Vagina (tissue), 2 donors: ENCODE results near the gene CES1.

Experiments used
- CTCF ChIP-seq, 3 experiments: fragments of 450-650 bp in 2 of 3; fragments of 200-600 bp in 1 of 3; sonication (generic) in 1 of 3; IDR thresholded peaks; one replicate each; pipeline ENCODE4 v1.5.1; 2017 to 2019; ENCODE audit warnings: antibody characterized with exemption in 3 of 3, mild to moderate bottlenecking in 2 of 3, moderate library complexity in 2 of 3
- POLR2A ChIP-seq, 2 donors: fragments of 450-650 bp; IDR thresholded peaks; one replicate each; pipeline ENCODE4 v1.6.1; 2017; ENCODE audit warnings: antibody characterized with exemption in 2 of 2, mild to moderate bottlenecking in 2 of 2, moderate library complexity in 2 of 2
- POLR2AphosphoS5 ChIP-seq, 2 donors: sonication (generic); formaldehyde crosslinking; IDR thresholded peaks; one replicate each; pipeline ENCODE4 v1.9.0; 2017; ENCODE audit warnings: antibody characterized with exemption in 2 of 2, mild to moderate bottlenecking in 2 of 2, low read depth in 1 of 2; ENCODE audit not compliant: insufficient read depth in 1 of 2

DNA sequence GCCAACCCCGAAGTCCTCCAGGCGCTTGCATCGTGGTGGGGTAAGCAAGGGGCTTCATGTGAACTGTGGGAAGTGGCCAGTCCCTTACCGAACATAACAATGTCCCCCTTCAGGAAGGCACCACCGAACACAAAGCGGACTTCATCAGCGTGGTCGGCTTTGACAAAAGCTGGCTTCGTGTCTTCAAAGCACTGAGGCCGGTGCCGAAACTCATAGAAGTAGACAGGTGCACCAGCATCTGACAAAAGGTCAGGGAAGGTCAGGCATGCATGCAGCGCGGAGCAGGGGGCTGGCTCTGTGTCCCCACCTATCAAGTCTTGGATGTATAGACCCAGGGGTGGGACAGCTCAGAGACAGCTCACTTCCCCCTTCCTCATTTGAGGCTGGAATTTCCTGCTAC is 16.6 kb upstream of the CES1 start:
- TF ChIP-seq CTCF (IDR thresholded peaks at IDR 0.05): no peak
- no peak for TF ChIP-seq POLR2AphosphoS5 (IDR thresholded peaks at IDR 0.05; ENCODE audit: insufficient read depth in 1 of 2, low read depth in 1 of 2)
- TF ChIP-seq POLR2A (IDR thresholded peaks at IDR 0.05): no peak
